ENCODE data around the gene CTR9.

The CTR9 gene

DNA sequence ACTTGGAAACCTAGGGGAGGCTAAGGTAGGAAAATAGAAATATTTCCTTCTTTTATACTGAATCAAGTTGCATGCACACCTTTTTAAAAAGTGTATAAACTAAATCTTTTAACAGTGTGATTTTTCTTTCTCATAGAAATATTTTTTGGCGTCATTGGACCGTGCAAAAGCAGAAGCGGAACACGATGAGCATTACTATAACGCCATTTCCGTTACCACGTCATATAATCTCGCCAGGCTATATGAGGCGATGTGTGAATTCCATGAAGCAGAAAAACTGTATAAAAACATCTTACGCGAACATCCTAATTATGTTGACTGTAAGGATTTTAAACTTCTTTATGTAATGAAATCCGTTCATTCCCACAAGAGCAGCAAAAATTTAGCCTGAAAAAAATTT, 13.4 kb downstream of the CTR9 start:
- Histone ChIP-seq H3K36me3 (peaks cover 0 to 77% (median 22%) of the 10 kb centered on the region in 11 experiments; a peak in 21 of 22 replicates), H3K4me2 (no peak overlapping the region), H3K27ac (no peak overlapping the region), H3K4me3 (no peak overlapping the region), H3K9me3 (replicated peaks in 1 of 11) (no peaks in the 10 kb centered on the region), H4K20me1 (0 out of 22 replicates have a peak, but pooled peaks cover 0 to 6% (median 0%) of the 10 kb centered on the region in 11 experiments), H3K9ac (no peak overlapping the region), H3K27me3 (no peaks in the 10 kb centered on the region), H3K4me1 (peaks cover 0 to 5% (median 0%) of the 10 kb centered on the region in 10 experiments; a peak in 2 of 20 replicates)
- TF ChIP-seq Cebpa-rat (IDR thresholded peaks at IDR 0.05) = no peak

DNA sequence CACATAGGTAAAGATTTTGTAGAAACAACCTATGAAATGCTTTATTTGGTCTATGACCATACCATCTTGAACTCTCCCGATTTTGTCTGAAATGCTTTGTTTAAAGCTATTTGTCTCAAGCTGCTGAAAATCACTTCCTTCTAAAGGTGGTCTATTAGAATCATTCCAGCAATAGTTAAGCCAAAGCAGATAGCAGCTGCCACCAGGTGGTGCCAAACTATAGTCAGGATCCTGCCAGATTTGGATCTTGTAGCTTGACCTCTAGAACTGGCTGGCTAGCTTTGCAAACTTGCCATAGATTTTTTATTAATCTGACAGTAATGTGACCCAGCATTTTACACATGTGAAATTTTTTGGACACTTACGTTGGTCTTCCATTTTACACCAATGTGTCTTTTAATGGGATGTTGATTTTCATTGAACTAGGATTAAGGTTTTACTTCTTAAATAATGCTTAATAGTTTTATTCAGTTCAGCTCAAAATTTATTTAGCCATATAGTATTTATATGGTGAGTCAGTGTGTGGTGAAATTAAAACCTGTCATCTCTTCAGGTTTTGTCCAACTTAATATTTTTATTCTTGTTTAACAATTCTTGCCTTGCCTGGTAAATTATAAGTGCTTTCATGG, 19.7 kb downstream of the CTR9 start:
- H3K4me2 ChIP-seq = no peak overlapping the region
- H3K9ac ChIP-seq = no peak overlapping the region
- H3K27me3 ChIP-seq = no peaks in the 10 kb centered on the region
- H3K9me3 ChIP-seq (replicated peaks in 1 of 11) = no peaks in the 10 kb centered on the region
- H4K20me1 ChIP-seq = no peaks in the 10 kb centered on the region
- no peak overlapping the region for H3K27ac ChIP-seq
- TF ChIP-seq Cebpa-rat (IDR thresholded peaks at IDR 0.05) = no peak
- H3K36me3 ChIP-seq = peaks cover 0 to 51% (median 0%) of the 10 kb centered on the region in 11 experiments; a peak in 14 of 22 replicates
- no peak overlapping the region for H3K4me3 ChIP-seq
- no peaks in the 10 kb centered on the region for H3K4me1 ChIP-seq

DNA sequence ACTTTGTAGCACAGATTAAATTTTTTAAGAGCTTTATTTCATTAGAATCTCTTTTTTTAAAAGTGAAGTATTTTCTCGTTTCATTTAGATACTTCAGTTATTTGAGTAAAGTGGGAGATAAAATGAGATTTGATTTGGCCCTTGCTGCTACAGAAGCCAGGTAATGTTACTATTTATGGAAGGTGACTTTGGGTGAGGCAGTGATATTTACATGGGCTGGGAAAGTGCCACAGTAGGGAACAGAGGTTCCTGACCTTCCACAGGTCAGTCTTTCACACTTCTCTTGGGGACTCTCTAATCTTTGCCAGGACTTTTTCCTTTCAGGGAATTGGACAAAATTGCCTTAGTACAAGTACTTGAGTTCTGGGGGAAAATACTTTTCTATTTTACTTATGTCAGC, 20.4 kb downstream of the CTR9 start:
- no peaks in the 10 kb centered on the region for H3K9me3 ChIP-seq (replicated peaks in 1 of 11)
- H3K4me2 ChIP-seq = no peak overlapping the region
- H3K9ac ChIP-seq = no peak overlapping the region
- no peaks in the 10 kb centered on the region for H3K27me3 ChIP-seq
- no peaks in the 10 kb centered on the region for H4K20me1 ChIP-seq
- H3K36me3 ChIP-seq = peaks cover 0 to 58% (median 0%) of the 10 kb centered on the region in 11 experiments; a peak in 14 of 22 replicates
- H3K27ac ChIP-seq = no peak overlapping the region
- no peak for TF ChIP-seq Cebpa-rat (IDR thresholded peaks at IDR 0.05)
- peaks cover 0 to under 1% (median 0%) of the 10 kb centered on the region in 10 experiments; a peak in 3 of 20 replicates for H3K4me1 ChIP-seq
- H3K4me3 ChIP-seq = no peak overlapping the region

DNA sequence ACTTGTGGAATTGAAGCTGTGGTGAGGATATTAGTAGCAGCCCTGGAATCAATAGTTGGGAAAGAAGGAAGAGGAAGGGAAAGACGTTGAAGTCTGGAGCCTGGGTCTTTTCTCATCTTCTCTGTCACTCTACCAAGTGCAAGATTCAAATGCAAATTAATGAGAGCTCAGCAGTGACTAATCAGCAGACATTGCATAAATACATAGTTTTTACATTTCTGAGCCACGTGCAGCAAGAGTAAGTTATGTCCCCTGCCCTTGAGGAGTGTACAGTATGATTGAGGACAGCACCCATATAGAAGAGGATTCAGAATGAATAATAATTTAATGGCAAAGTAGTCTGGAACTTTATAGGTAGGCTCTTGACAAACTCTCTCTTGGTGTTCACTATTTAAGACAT, 23.8 kb downstream of the CTR9 start:
- H3K27ac ChIP-seq = no peak overlapping the region
- peaks cover 0 to 91% (median 16%) of the 10 kb centered on the region in 11 experiments; a peak in 19 of 22 replicates for H3K36me3 ChIP-seq

DNA sequence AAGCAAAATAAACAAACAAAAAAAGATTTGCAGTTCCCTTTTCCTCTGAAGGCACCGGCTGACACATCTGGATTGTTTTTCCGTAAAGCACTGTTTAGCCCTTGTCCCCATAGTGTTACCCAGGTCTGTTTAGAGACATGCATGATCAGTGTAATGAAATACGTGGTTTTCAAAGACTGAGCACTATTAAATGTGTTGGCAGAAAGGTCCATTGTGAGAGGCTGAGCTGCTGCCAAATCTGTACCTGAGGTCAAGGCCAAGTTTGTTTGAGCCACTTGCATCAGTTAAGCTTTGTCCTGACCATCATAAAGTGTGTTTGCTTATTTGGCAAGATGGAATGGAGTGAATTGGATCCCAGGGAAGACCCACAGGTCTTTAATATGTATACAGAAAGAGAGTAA, 26.3 kb downstream of the CTR9 start:
- Histone ChIP-seq H3K9me3 (replicated peaks in 1 of 11) (no peaks in the 10 kb centered on the region), H3K27ac (no peak overlapping the region; a peak in 1 of 22 replicates), H3K9ac (no peak overlapping the region), H3K4me2 (peak overlapping the region in 5 of 11 experiments; percentile 6 to 38 (median 34); a peak in 8 of 22 replicates), H3K4me3 (no peak overlapping the region), H3K27me3 (no peaks in the 10 kb centered on the region), H4K20me1 (0 out of 22 replicates have a peak, but pooled peaks cover 0 to 5% (median 0%) of the 10 kb centered on the region in 11 experiments), H3K4me1 (peaks cover 0 to 27% (median 6%) of the 10 kb centered on the region in 10 experiments; a peak in 11 of 20 replicates), H3K36me3 (peaks cover 0 to 81% (median 16%) of the 10 kb centered on the region in 11 experiments; a peak in 19 of 22 replicates)
- TF ChIP-seq Cebpa-rat (IDR thresholded peaks at IDR 0.05) = no peak

More for the DNA sequence above, 23.8 kb downstream of the CTR9 start:
- TF ChIP-seq Cebpa-rat (IDR thresholded peaks at IDR 0.05) = no peak
- Histone ChIP-seq H3K9me3 (replicated peaks in 1 of 11) (no peaks in the 10 kb centered on the region), H3K4me2 (no peak overlapping the region), H3K9ac (no peak overlapping the region), H4K20me1 (0 out of 22 replicates have a peak, but pooled peaks cover 0 to 5% (median 0%) of the 10 kb centered on the region in 11 experiments), H3K27me3 (no peaks in the 10 kb centered on the region), H3K4me3 (no peak overlapping the region), H3K4me1 (peaks cover 0 to 20% (median 6%) of the 10 kb centered on the region in 10 experiments; a peak in 11 of 20 replicates)

DNA sequence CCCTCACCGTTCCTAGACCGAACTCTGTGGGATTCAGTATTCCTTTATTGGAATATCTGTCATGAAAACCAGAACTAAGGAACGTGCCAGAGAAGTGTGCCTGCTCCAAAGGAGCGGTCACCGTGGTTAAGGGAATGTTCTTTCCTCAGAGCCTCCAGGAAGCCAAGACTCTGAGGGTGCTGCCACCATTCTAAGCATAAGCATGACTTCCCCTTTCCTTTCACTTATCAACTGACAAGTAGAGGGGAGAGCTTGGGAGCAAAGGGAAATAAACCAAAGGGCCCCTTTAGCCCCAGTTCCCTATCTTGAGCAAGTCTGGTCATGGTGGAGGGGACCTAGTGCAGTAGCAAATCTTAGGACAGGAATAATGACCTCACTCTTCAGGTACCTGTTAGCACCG, 26.8 kb downstream of the CTR9 start:
- H4K20me1 ChIP-seq = 0 out of 22 replicates have a peak, but pooled peaks cover 0 to 5% (median 0%) of the 10 kb centered on the region in 11 experiments
- peaks cover 0 to 77% (median 16%) of the 10 kb centered on the region in 11 experiments; a peak in 19 of 22 replicates for H3K36me3 ChIP-seq
- TF ChIP-seq Cebpa-rat (IDR thresholded peaks at IDR 0.05) = no peak

DNA sequence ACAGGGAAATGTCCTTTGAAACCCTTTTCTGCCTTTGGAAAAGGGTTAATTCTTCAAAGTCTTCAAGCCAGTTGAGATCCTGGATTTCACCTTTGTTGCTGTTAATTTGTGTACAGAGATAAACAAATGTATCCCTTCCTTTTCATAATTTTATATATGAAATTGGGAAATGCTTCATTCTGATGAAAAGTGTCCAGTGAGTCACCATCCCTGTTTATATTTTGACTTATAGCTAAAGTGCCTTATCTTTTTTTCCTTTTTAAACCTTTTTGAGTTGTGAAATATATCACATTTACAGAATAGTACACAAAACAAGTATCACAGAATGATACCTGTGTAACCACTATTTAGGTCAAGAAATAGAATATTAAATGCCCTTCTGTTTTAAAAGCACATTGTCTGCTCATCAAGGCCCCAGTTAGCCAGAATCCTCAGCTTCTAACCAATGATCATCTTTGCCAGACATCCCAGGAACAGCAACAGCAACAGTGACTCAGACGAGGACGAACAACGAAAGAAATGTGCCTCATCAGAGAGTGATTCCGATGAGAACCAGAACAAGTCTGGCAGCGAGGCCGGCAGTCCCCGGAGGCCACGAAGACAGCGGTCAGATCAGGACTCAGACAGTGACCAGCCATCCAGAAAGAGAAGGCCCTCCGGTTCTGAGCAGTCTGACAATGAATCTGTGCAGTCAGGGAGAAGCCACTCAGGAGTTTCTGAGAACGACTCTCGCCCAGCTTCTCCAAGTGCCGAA, 27.3 kb downstream of the CTR9 start:
- peaks cover 0 to 27% (median 6%) of the 10 kb centered on the region in 10 experiments; a peak in 11 of 20 replicates for H3K4me1 ChIP-seq
- no peaks in the 10 kb centered on the region for H3K27me3 ChIP-seq
- no peak overlapping the region for H3K27ac ChIP-seq
- peak overlapping the region in 5 of 11 experiments; percentile 6 to 38 (median 34); a peak in 8 of 22 replicates for H3K4me2 ChIP-seq
- peaks cover 0 to 71% (median 16%) of the 10 kb centered on the region in 11 experiments; a peak in 19 of 22 replicates for H3K36me3 ChIP-seq
- H3K4me3 ChIP-seq = no peak overlapping the region
- H3K9me3 ChIP-seq (replicated peaks in 1 of 11) = no peaks in the 10 kb centered on the region
- H4K20me1 ChIP-seq = 0 out of 22 replicates have a peak, but pooled peaks cover 0 to 5% (median 0%) of the 10 kb centered on the region in 11 experiments
- no peak for TF ChIP-seq Cebpa-rat (IDR thresholded peaks at IDR 0.05)
- H3K9ac ChIP-seq = no peak overlapping the region

More for the DNA sequence above, 26.8 kb downstream of the CTR9 start:
- Histone ChIP-seq H3K4me1 (peaks cover 0 to 27% (median 6%) of the 10 kb centered on the region in 10 experiments; a peak in 11 of 20 replicates), H3K27ac (no peak overlapping the region), H3K4me3 (no peak overlapping the region), H3K27me3 (no peaks in the 10 kb centered on the region), H3K9ac (no peak overlapping the region), H3K9me3 (replicated peaks in 1 of 11) (no peaks in the 10 kb centered on the region), H3K4me2 (peak overlapping the region in 5 of 11 experiments; percentile 6 to 38 (median 34); a peak in 9 of 22 replicates)

DNA sequence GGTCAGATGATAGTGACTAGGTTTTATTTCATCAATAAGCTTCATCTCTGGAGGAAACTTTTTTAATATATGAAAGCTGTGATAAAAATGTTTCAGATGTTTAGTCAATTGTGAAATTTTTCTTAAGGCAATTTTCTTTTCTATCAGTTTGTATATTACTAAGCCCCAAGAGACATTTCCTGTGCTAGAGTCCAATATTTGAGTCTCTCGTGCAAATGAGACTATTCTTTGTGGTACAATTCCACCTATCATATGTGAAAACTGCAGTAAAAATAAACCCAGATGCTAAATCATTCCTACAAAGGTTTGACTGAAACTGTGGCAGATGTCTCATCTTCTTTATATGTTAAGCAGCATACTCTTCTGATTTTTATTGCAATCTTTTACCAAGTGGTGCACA, 28.0 kb downstream of the CTR9 start:
- no peaks in the 10 kb centered on the region for H3K9me3 ChIP-seq (replicated peaks in 1 of 11)
- no peak for TF ChIP-seq Cebpa-rat (IDR thresholded peaks at IDR 0.05)
- peaks cover 0 to 65% (median 16%) of the 10 kb centered on the region in 11 experiments; a peak in 19 of 22 replicates for H3K36me3 ChIP-seq
- H3K27ac ChIP-seq = no peak overlapping the region
- 0 out of 22 replicates have a peak, but pooled peaks cover 0 to 5% (median 0%) of the 10 kb centered on the region in 11 experiments for H4K20me1 ChIP-seq
- no peak overlapping the region for H3K4me3 ChIP-seq
- H3K4me1 ChIP-seq = peaks cover under 1 to 27% (median 6%) of the 10 kb centered on the region in 10 experiments; a peak in 15 of 20 replicates
- no peak overlapping the region for H3K4me2 ChIP-seq
- H3K27me3 ChIP-seq = no peaks in the 10 kb centered on the region
- no peak overlapping the region for H3K9ac ChIP-seq
